Measurements from ENCODE around the gene HADHA.

DNA sequence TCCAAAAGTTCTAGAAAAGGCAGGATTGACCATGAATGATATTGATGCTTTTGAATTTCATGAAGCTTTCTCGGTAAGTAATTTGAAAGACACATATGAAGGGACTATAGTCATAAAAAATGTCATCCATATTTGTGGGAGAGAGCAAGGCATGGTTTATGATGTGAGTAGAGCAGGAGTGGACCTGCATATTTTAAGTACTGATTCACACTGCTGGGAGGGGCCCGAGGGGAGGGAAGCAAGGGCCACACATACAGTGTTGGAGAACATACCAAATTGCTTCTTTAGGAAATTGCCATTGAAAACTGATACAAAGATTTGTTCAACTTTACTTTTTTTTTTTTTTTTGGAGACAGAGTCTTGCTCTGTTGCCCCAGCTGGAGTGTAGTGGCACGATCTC is 39.7 kb upstream of the HADHA start:
- TF ChIP-seq, protein P1, sequence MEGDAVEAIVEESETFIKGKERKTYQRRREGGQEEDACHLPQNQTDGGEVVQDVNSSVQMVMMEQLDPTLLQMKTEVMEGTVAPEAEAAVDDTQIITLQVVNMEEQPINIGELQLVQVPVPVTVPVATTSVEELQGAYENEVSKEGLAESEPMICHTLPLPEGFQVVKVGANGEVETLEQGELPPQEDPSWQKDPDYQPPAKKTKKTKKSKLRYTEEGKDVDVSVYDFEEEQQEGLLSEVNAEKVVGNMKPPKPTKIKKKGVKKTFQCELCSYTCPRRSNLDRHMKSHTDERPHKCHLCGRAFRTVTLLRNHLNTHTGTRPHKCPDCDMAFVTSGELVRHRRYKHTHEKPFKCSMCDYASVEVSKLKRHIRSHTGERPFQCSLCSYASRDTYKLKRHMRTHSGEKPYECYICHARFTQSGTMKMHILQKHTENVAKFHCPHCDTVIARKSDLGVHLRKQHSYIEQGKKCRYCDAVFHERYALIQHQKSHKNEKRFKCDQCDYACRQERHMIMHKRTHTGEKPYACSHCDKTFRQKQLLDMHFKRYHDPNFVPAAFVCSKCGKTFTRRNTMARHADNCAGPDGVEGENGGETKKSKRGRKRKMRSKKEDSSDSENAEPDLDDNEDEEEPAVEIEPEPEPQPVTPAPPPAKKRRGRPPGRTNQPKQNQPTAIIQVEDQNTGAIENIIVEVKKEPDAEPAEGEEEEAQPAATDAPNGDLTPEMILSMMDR (conservative IDR thresholded peaks at IDR 0.05 in 1 of 2, IDR thresholded peaks at IDR 0.05 in 1 of 2; ENCODE audit: low read depth in 1 of 2, low read length in 2 of 2), result no peak
- TF ChIP-seq EZH2 (IDR thresholded peaks at IDR 0.05; ENCODE audit: low read length, missing control alignments), result no peak
